Effector CD8-positive, alpha-beta T cell (primary cell): ENCODE results near the gene PCTP.

Experiments used
- DNase-seq: peaks from one replicate; lab custom pipeline; 2025; lab: John Stamatoyannopoulos, UW

The PCTP gene

DNA sequence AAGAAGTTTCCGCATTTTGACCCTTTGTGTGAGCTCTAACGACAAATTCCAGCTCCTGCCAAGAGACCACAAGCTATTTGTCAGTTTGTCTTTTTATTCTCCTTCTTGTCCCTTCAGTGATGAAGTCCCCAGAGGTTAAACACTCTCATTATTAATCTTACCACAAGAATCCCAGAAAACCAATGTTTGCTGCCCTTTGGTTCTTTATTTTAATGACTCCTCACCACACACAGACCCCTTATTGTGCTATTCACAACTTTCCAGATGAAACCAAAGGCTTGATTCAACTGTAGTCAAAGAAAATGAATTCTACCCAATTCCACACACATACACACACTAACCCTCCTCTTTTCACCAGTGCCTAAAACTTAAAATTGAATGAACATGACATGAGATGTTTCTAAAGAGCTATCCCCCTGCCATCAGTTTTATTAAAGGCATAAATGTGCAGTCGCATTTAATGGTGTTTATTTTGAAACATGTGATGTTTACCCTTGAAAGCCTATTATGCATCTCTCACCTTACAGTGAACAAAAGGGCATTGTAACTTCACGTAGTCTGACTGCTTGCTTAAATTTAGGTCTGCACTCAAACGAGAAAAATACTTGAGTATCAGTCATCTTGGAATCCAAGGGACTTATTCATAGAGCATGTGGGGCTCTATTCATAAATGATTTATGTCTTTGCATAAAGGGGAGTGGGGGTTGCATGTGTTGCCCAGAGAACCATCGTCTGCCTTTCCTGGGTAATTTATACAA lies 44.1 kb downstream of the PCTP start:
- DNase-seq, result no peak

DNA sequence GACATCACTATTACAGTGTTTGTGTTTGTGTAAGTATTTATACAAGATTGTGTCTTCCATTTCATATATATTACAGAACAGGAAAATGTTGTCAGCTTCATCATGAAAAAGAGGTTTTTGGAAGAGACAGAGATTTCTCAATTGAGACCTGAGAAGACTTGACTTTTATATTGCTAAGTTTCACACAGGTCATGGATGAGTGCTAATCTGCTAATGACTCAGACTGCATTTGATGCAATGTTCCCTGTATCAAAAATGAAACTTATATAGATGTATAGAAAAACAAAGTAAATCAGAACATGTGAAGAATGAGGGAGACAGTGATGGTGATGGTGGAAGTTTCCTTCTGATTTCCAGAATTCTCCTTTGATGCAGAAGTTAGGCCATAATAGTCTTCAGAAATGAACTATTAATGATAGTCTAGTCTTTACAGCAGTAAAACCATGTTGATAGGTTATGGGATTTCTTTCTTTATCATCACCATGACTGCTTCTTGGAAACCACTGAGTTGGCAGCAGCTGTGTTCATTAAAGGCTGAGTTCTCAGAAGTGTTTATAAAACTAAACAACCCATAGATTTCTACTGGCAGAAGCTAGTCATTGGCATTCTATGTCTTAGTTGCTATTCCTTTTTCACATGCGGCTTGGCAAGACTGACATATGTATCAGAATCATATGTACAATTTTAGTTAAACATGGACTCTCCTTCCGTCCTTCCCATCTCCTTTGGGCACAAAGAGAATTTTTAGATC lies 56.1 kb downstream of the PCTP start:
- no peak for DNase-seq

GRCh38 chr17:55811536-55811935 lies 60.7 kb downstream of the PCTP start:
- no peak for DNase-seq

DNA sequence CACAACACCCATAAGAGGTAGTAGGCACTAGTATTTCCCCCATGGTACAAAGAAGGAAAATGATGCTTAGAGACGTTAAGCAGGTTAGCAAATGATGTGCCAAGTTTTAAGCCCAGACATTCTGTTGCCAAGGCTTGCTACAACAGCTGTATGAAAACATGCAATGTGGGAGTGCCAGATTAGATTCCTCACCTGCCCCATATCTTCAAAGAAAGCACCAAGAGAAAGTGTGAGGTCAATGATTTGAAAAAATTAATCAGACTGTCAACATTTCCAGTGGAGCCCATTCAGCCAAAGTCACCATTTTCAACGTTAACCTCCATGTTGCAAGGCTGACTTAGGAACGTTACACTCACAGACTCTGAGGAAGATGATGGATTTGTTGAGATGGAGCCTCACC lies 61.5 kb downstream of the PCTP start:
- no peak for DNase-seq

GRCh38 chr17:55813944-55814343 lies 63.1 kb downstream of the PCTP start:
- DNase-seq, result no peak

DNA sequence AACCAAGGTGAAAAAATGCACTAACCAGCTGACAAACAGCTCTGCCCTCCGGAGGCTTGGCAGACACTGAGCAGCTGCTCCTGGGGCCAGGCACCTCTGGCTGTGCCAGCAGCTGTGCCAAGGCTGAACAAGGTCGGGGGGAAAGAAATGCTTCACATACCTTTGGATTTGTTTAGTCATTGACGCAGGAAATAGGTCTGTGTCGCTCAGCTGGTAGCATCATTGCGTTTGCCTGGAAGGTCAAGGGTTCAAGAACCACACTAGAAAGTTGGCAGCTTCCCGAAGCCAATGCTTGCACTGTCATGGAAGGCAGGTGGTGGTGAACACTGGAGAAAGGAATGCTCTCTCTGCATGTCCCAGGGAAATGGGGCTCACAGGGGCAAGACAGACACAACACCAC lies 63.5 kb downstream of the PCTP start:
- no peak for DNase-seq

GRCh38 chr17:55816532-55817396 lies 65.9 kb downstream of the PCTP start:
- no peak for DNase-seq

- DNase-seq, result no peak
Observed at GRCh38 chr17:55817397-55817709, 66.5 kb downstream of the PCTP start.

DNA sequence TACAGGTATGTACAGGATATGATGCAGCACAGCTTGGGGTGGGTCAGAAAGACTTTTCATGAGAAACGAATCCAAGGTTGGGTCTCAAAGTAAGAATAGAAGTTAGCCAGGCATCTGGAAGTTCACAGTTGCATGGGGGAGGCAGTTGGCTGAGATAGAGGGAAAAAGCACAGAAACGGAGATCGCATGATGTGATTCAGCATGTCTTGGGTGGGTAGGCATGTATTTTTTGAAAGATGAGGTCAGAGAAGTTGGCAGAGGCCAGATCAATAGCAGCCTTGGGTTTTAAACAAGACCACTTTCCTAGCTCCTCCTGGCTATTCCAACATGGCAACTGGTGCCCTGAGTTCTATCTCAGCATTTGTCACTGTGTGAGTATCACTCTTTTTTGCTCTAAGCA lies 67.2 kb downstream of the PCTP start:
- DNase-seq, result no peak

DNA sequence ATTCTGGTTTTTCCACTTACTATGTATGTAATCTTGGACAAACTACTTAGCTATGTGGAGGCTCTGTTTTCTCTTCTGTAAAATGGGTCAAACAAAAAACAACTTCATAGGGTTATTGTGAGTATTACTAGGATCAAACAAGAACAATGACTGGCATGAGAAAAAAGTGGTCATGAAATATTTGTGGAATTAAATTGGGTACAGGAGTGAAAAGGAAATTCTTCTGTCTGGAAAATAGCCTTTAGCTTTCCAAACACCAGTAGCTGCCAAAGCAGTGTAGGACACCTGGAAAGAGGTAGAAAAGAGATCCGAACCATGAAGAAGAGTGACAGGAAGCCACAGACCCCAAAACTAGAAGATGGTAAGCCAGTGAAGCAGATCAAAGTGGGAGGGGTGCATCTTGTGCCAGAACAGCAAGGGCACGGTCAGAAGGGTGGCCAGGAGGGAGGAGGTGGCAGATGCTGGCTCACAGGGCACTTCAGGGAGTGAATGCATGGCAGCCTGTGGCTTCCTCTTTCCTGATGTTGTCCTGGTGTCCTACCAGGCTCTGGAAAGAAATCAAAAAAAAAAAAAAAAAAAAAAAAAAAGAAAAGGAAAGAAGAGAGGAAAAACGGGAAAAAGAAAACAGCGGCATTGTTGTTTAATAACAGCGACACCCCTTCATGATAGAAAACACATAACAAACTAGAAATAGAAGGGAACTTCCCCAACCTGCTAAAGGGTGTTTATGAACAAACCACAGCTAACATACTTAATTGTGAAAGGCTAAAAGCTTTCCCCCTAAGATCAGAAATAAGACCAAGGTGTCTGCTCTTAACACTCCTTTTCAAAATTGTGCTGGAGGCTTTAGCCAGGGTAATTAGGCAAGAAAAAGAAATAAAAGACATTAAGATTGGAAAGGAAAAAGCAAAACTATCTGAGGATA lies 67.9 kb downstream of the PCTP start:
- no peak for DNase-seq

GRCh38 chr17:55820675-55821074 lies 69.8 kb downstream of the PCTP start:
- no peak for DNase-seq

DNA sequence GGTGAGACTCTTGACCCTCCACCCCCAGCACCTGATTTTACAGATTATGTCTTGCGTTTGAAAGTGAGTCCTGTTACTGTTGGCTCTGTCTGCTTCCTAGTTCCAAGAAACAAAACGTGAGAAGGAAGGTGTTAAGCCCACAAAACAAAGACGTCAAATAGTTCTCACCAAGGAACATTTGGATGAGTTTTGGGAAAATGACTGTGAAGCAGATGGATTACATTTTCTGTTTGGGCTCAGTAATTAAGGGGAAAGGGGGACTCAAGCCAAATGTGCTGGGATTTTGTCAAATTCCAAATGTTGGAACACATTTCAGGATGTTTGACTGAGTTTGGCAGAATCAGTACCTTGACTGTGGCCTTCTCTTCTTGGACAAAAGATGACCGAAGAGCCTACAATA lies 71.2 kb downstream of the PCTP start:
- DNase-seq, result no peak

DNA sequence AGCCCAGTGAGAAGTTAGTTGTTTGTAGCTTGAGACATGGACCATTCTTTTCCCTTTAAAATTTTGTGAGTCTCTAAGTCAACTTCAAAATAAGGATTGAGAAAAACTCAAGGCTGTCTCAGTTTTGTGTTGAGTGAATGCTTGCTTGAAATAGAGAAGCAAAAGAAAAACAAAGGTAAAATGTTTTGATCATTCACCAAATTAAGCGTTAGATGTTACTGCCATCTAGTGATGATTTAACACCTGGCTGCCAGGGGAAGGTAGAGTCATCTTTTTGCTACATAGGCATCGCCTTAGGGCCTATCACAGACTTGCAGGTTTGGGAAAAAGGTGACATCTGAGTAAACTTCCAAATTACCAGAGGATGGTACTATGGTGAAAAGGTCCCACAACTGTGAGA lies 74.4 kb downstream of the PCTP start:
- no peak for DNase-seq
